SU-DHL-6 (cell line): Measurements from ENCODE around the gene COL4A2.

Experiments
- H2AFZ ChIP-seq: fragments of 200-600 bp; sonication (generic); 2 replicates; pipeline ENCODE4 v1.6.1; 2014; ENCODE audit warnings: low read depth, mild to moderate bottlenecking, moderate library complexity, mixed read lengths, antibody characterized with exemption, low read length; ENCODE audit not compliant: severe bottlenecking
- H3F3A ChIP-seq: fragments of 200-600 bp; shearing (Covaris generic); 2 replicates; pipeline ENCODE4 v1.6.0; 2016; ENCODE audit warnings: antibody characterized with exemption, mild to moderate bottlenecking; ENCODE audit not compliant: insufficient read depth
- H3K27ac ChIP-seq: fragments of 200-600 bp; sonication (generic); 2 replicates; pipeline ENCODE4 v1.5.1; 2016; ENCODE audit warnings: low read depth, mild to moderate bottlenecking, low read length, moderate library complexity, mixed read lengths
- H3K27me3 ChIP-seq: fragments of 200-600 bp; sonication (generic), shearing (Covaris generic); 2 replicates; pipeline ENCODE4 v1.6.0; 2014; ENCODE audit warnings: mild to moderate bottlenecking, low read length
- H3K36me3 ChIP-seq: fragments of 200-600 bp; sonication (generic); 2 replicates; pipeline ENCODE4 v1.6.1; 2014; ENCODE audit warnings: mild to moderate bottlenecking, low read length, mixed read lengths
- H3K4me2 ChIP-seq: fragments of 300-600, 200-600 bp; shearing (Covaris generic), sonication (generic); 2 replicates; pipeline ENCODE4 v1.6.0; 2014; ENCODE audit warnings: low read length, low read depth, mild to moderate bottlenecking; ENCODE audit not compliant: poor library complexity, severe bottlenecking
- H3K4me3 ChIP-seq: fragments of 200-600 bp; sonication (generic); 2 replicates; pipeline ENCODE4 v1.5.1; 2014; ENCODE audit warnings: antibody characterized with exemption, low read length, mild to moderate bottlenecking, mixed read lengths; ENCODE audit not compliant: insufficient read depth, poor library complexity, severe bottlenecking
- H3K79me2 ChIP-seq: fragments of 200-600 bp; sonication (generic); 2 replicates; pipeline ENCODE4 v1.6.1; 2014; ENCODE audit warnings: mild to moderate bottlenecking, low read length, moderate library complexity; ENCODE audit not compliant: insufficient read depth
- H3K9ac ChIP-seq: fragments of 200-600 bp; sonication (generic); 2 replicates; pipeline ENCODE4 v1.7.0; 2014; ENCODE audit warnings: mild to moderate bottlenecking, low read length
- H3K9me2 ChIP-seq: fragments of 200-600 bp; sonication (generic); replicated peaks from 2 replicates; pipeline ENCODE4 v1.6.1; 2014; ENCODE audit warnings: low read length; ENCODE audit not compliant: insufficient read depth
- H3K9me3 ChIP-seq: fragments of 200-600 bp; sonication (generic); 2 replicates; pipeline ENCODE4 v1.6.1; 2014; ENCODE audit warnings: low read length, mixed read lengths; ENCODE audit not compliant: insufficient read depth
- H4K20me1 ChIP-seq: fragments of 200-600 bp; sonication (generic); 2 replicates; pipeline ENCODE4 v1.6.1; 2014; ENCODE audit warnings: low read depth, mild to moderate bottlenecking, antibody characterized with exemption, low read length, moderate library complexity, mixed read lengths
- CTCF ChIP-seq: fragments of 200-600 bp; sonication (generic); IDR thresholded peaks from one replicate; pipeline ENCODE4 v1.5.1; 2017; ENCODE audit warnings: antibody characterized with exemption, mild to moderate bottlenecking, low read length, moderate library complexity; ENCODE audit not compliant: insufficient read depth, poor library complexity, severe bottlenecking
- EZH2phosphoT487 ChIP-seq: fragments of 200-600 bp; sonication (generic), shearing (Covaris generic); conservative IDR thresholded peaks from 2 replicates; pipeline ENCODE4 v1.6.1; 2018; ENCODE audit warnings: mild to moderate bottlenecking, antibody characterized with exemption, low read length, moderate library complexity, mixed read lengths

The COL4A2 gene

GRCh38 chr13:110373617-110374016 is 66.5 kb downstream of the COL4A2 start:
- no peak overlapping the region for H3K4me3 ChIP-seq
- TF ChIP-seq EZH2phosphoT487 (no peak), CTCF (no peak)

GRCh38 chr13:110374431-110375370 is 67.6 kb downstream of the COL4A2 start:
- no peak overlapping the region for H2AFZ ChIP-seq
- no peaks in the 10 kb centered on the region for H3K36me3 ChIP-seq
- no peak for TF ChIP-seq EZH2phosphoT487
- H3K4me3 ChIP-seq, result no peak overlapping the region
- H3K79me2 ChIP-seq, result no peaks in the 10 kb centered on the region
- no peak overlapping the region for H3K9ac ChIP-seq
- no peak overlapping the region for H3K27ac ChIP-seq
- H3K9me2 ChIP-seq, result no peaks in the 10 kb centered on the region
- no peaks in the 10 kb centered on the region for H3K9me3 ChIP-seq
- no peak overlapping the region for H3K4me2 ChIP-seq
- H3K27me3 ChIP-seq, result no peaks in the 10 kb centered on the region
- H4K20me1 ChIP-seq, result no peaks in the 10 kb centered on the region
- no peaks in the 10 kb centered on the region for H3F3A ChIP-seq

More at GRCh38 chr13:110373617-110374016, 66.5 kb downstream of the COL4A2 start:
- no peak overlapping the region for H3K9ac ChIP-seq
- H3K4me2 ChIP-seq, result no peak overlapping the region
- no peaks in the 10 kb centered on the region for H3K27me3 ChIP-seq
- H4K20me1 ChIP-seq, result no peaks in the 10 kb centered on the region
- H2AFZ ChIP-seq, result no peak overlapping the region
- H3K9me3 ChIP-seq, result no peaks in the 10 kb centered on the region
- no peaks in the 10 kb centered on the region for H3K9me2 ChIP-seq
- H3F3A ChIP-seq, result no peaks in the 10 kb centered on the region
- H3K27ac ChIP-seq, result no peak overlapping the region
- H3K79me2 ChIP-seq, result no peaks in the 10 kb centered on the region
- H3K36me3 ChIP-seq, result no peaks in the 10 kb centered on the region

GRCh38 chr13:110376120-110376519 is 69.0 kb downstream of the COL4A2 start:
- Histone ChIP-seq H3F3A (no peaks in the 10 kb centered on the region), H3K27ac (no peak overlapping the region), H3K9me3 (no peaks in the 10 kb centered on the region), H2AFZ (no peak overlapping the region), H3K4me2 (no peak overlapping the region), H3K4me3 (no peak overlapping the region), H3K9ac (no peak overlapping the region), H3K27me3 (no peaks in the 10 kb centered on the region), H4K20me1 (no peaks in the 10 kb centered on the region), H3K36me3 (no peaks in the 10 kb centered on the region), H3K79me2 (no peaks in the 10 kb centered on the region), H3K9me2 (no peaks in the 10 kb centered on the region)
- TF ChIP-seq CTCF (no peak), EZH2phosphoT487 (no peak)

GRCh38 chr13:110377178-110377825 is 70.2 kb downstream of the COL4A2 start:
- TF ChIP-seq EZH2phosphoT487, result no peak
- TF ChIP-seq CTCF, result no peak
- Histone ChIP-seq H3K9me2 (no peaks in the 10 kb centered on the region), H2AFZ (no peak overlapping the region), H3K4me3 (no peak overlapping the region), H3K27ac (no peak overlapping the region), H3K4me2 (no peak overlapping the region), H3K36me3 (no peaks in the 10 kb centered on the region), H3K27me3 (no peaks in the 10 kb centered on the region), H3K9ac (no peak overlapping the region), H3K9me3 (no peaks in the 10 kb centered on the region), H3F3A (no peaks in the 10 kb centered on the region), H3K79me2 (no peaks in the 10 kb centered on the region), H4K20me1 (no peaks in the 10 kb centered on the region)
